H1 (cell line): ENCODE results near the gene UBE3B. TPM values are rescaled to one million over a fixed set of nuclear protein-coding genes. Genes with fewer than 3 reads are reported as not detected.

Source experiments
- CTCF ChIA-PET: fragments of 300-600 bp; sonication (Branson Sonifier 250); formaldehyde crosslinking; loops from one replicate; lab custom pipeline; 2021; ENCODE audit not compliant: partially characterized antibody; lab: Charles Lee
- POLR2A ChIA-PET: fragments of 300-600 bp; sonication (Branson Sonifier 250); formaldehyde crosslinking; loops from one replicate; lab custom pipeline; 2021; ENCODE audit warnings: inconsistent platforms; ENCODE audit not compliant: partially characterized antibody; lab: Charles Lee
- DNase-seq, 2 experiments: peaks; one replicate each; pipeline versions ENCODE4 v3.0.0 to v3.0.0-alpha.2; 2010 to 2022; ENCODE audit warnings: low spot score in 2 of 2, low read depth in 1 of 2, mixed read lengths in 1 of 2
- FAIRE-seq: peaks from 2 replicates; lab custom pipeline; 2011; peaks lifted over from hg19 to GRCh38; lab: Jason Lieb, UNC
- H2AFZ ChIP-seq: 2 replicates; pipeline ENCODE4 v1.8.1; 2012; ENCODE audit warnings: low read length, inconsistent platforms
- H2AK5ac ChIP-seq: 2 replicates; pipeline ENCODE4 v1.6.1; 2013; ENCODE audit warnings: low read depth, low read length
- H2BK120ac ChIP-seq: replicated peaks from 2 replicates; pipeline ENCODE3; 2013; ENCODE audit warnings: low read depth, low read length, inconsistent platforms
- H2BK12ac ChIP-seq: 2 replicates; pipeline ENCODE4 v1.6.1; 2013; ENCODE audit warnings: low read depth, low read length
- H2BK15ac ChIP-seq: 2 replicates; pipeline ENCODE4 v1.6.1; 2013; ENCODE audit warnings: low read length
- H2BK20ac ChIP-seq: 2 replicates; pipeline ENCODE4 v1.6.1; 2013; ENCODE audit warnings: low read length
- H2BK5ac ChIP-seq: 2 replicates; pipeline ENCODE4 v1.6.1; 2013; ENCODE audit warnings: low read depth, low read length
- H3K14ac ChIP-seq: 2 replicates; pipeline ENCODE4 v1.6.1; 2013; ENCODE audit warnings: inconsistent platforms; ENCODE audit not compliant: insufficient read length
- H3K18ac ChIP-seq: 2 replicates; pipeline ENCODE4 v1.6.1; 2013; ENCODE audit warnings: low read length; ENCODE audit errors: extremely low read depth
- H3K23ac ChIP-seq: 2 replicates; pipeline ENCODE4 v1.6.1; 2013; ENCODE audit warnings: inconsistent platforms; ENCODE audit not compliant: insufficient read length
- H3K23me2 ChIP-seq: 2 replicates; pipeline ENCODE4 v1.6.1; 2013; ENCODE audit warnings: low read depth, low read length
- H3K27ac ChIP-seq: 2 replicates; pipeline ENCODE4 v1.6.1; 2011; ENCODE audit warnings: low read depth, low read length, inconsistent platforms
- H3K27me3 ChIP-seq, 4 experiments: replicated peaks in 1 of 4; 1 replicate in 1 of 4; 2 replicates in 3 of 4; pipeline versions ENCODE4 v1.6.1 to v1.8.1; 2011 to 2013; ENCODE audit warnings: low read length in 3 of 4, mild to moderate bottlenecking in 3 of 4, inconsistent platforms in 2 of 4, mixed read lengths in 2 of 4, moderate library complexity in 1 of 4; ENCODE audit not compliant: control insufficient read depth in 3 of 4, insufficient read depth in 3 of 4; ENCODE audit errors: extremely low read depth in 1 of 4
- H3K36me3 ChIP-seq, 4 experiments: 2 replicates each; pipeline versions ENCODE4 v1.6.1 to v1.8.1; 2011 to 2013; ENCODE audit warnings: mild to moderate bottlenecking in 4 of 4, low read length in 3 of 4, moderate library complexity in 2 of 4, control low read depth in 1 of 4, inconsistent platforms in 1 of 4; ENCODE audit not compliant: insufficient read depth in 4 of 4, control insufficient read depth in 2 of 4
- H3K4ac ChIP-seq: replicated peaks from 2 replicates; pipeline ENCODE3; 2013; ENCODE audit warnings: low read length, low read depth, mixed read lengths, inconsistent platforms; ENCODE audit not compliant: insufficient read length
- H3K4me1 ChIP-seq, 4 experiments: replicated peaks in 1 of 4; 1 replicate in 1 of 4; 2 replicates in 3 of 4; pipeline versions ENCODE4 v1.6.1 to v1.8.1; 2011 to 2013; ENCODE audit warnings: low read length in 3 of 4, inconsistent platforms in 2 of 4, mixed read lengths in 1 of 4; ENCODE audit not compliant: insufficient read depth in 4 of 4, control insufficient read depth in 3 of 4
- H3K4me2 ChIP-seq, 2 experiments: 2 replicates each; pipeline versions ENCODE4 v1.6.1 to v1.8.1; 2011 to 2013; ENCODE audit warnings: low read depth in 2 of 2, low read length in 2 of 2, control low read depth in 1 of 2, inconsistent platforms in 1 of 2, mild to moderate bottlenecking in 1 of 2; ENCODE audit not compliant: insufficient read depth in 1 of 2
- H3K4me3 ChIP-seq, 4 experiments: fragments of 200-600, 300-600 bp in 1 of 4; sonication (generic), shearing (Covaris generic), sonication (Bioruptor Twin) in 1 of 4; 2 replicates each; pipeline versions ENCODE4 v1.5.1 to v1.8.1; 2011 to 2016; ENCODE audit warnings: low read length in 4 of 4, low read depth in 3 of 4, control low read depth in 2 of 4, inconsistent platforms in 2 of 4, mild to moderate bottlenecking in 2 of 4, mixed read lengths in 1 of 4, moderate library complexity in 1 of 4; ENCODE audit not compliant: insufficient read depth in 2 of 4; ENCODE audit errors: extremely low read depth in 1 of 4
- H3K56ac ChIP-seq: replicated peaks from 2 replicates; pipeline ENCODE3; 2013; ENCODE audit warnings: low read depth, mild to moderate bottlenecking, mixed read lengths, low read length, inconsistent platforms; ENCODE audit not compliant: insufficient read length
- H3K79me1 ChIP-seq: 2 replicates; pipeline ENCODE4 v1.6.1; 2013; ENCODE audit warnings: low read depth, low read length, control low read depth
- H3K79me2 ChIP-seq, 2 experiments: 2 replicates each; pipeline versions ENCODE4 v1.6.1 to v1.8.1; 2012 to 2013; ENCODE audit warnings: low read length in 2 of 2, mild to moderate bottlenecking in 2 of 2, inconsistent platforms in 1 of 2; ENCODE audit not compliant: insufficient read depth in 2 of 2, control insufficient read depth in 1 of 2
- H3K9ac ChIP-seq, 4 experiments: replicated peaks in 1 of 4; 1 replicate in 1 of 4; 2 replicates in 3 of 4; pipeline versions ENCODE4 v1.6.1 to v1.8.1; 2011 to 2013; ENCODE audit warnings: low read depth in 3 of 4, low read length in 3 of 4, control low read depth in 2 of 4, mild to moderate bottlenecking in 2 of 4, moderate library complexity in 2 of 4, inconsistent platforms in 1 of 4; ENCODE audit errors: extremely low read depth in 1 of 4
- H3K9me3 ChIP-seq, 2 experiments: 2 replicates each; pipeline versions ENCODE4 v1.6.1 to v1.8.1; 2012 to 2013; ENCODE audit warnings: mild to moderate bottlenecking in 2 of 2, moderate library complexity in 2 of 2, control low read depth in 1 of 2, inconsistent platforms in 1 of 2, low read depth in 1 of 2, low read length in 1 of 2, mixed read lengths in 1 of 2; ENCODE audit not compliant: insufficient read depth in 2 of 2
- H4K20me1 ChIP-seq, 2 experiments: replicated peaks in 1 of 2; 2 replicates each; pipeline versions ENCODE3 to v1.8.1; 2011 to 2013; ENCODE audit warnings: inconsistent platforms in 2 of 2, low read length in 2 of 2, mild to moderate bottlenecking in 1 of 2; ENCODE audit not compliant: insufficient read depth in 2 of 2, control insufficient read depth in 1 of 2
- H4K5ac ChIP-seq: 2 replicates; pipeline ENCODE4 v1.6.1; 2013; ENCODE audit warnings: low read length, low read depth, mixed read lengths, inconsistent platforms; ENCODE audit not compliant: insufficient read length
- H4K8ac ChIP-seq: 2 replicates; pipeline ENCODE4 v1.8.0; 2013; ENCODE audit warnings: mild to moderate bottlenecking, moderate library complexity, low read length, inconsistent platforms; ENCODE audit not compliant: insufficient read depth; ENCODE audit errors: extremely low read depth
- H4K91ac ChIP-seq: replicated peaks from 2 replicates; pipeline ENCODE3; 2013; ENCODE audit warnings: low read length, mixed read lengths, inconsistent platforms; ENCODE audit not compliant: insufficient read length
- EGR1 ChIP-seq: IDR thresholded peaks from 2 replicates; pipeline ENCODE4 v1.6.1; 2011; ENCODE audit warnings: low read depth, low read length, borderline replicate concordance
- EZH2 ChIP-seq: fragments of 200-600 bp; sonication (generic); IDR thresholded peaks from 2 replicates; pipeline ENCODE4 v1.7.1; 2012; ENCODE audit warnings: low read depth, mild to moderate bottlenecking, moderate library complexity, low read length, inconsistent platforms; ENCODE audit not compliant: severe bottlenecking
- JUND ChIP-seq: IDR thresholded peaks from 2 replicates; pipeline ENCODE4 v1.6.1; 2011; ENCODE audit warnings: mild to moderate bottlenecking, improper control_type of control experiment, low read length
- KDM1A ChIP-seq: fragments of 200-600, 300-600 bp; sonication (generic); IDR thresholded peaks from 2 replicates; pipeline ENCODE4 v1.7.1; 2016; ENCODE audit warnings: mild to moderate bottlenecking, low read length, borderline replicate concordance
- KDM4A ChIP-seq: IDR thresholded peaks from one replicate; pipeline ENCODE4 v1.7.1; 2012; ENCODE audit warnings: low read depth, mild to moderate bottlenecking, moderate library complexity, low read length, inconsistent platforms; ENCODE audit not compliant: severe bottlenecking
- RFX5 ChIP-seq: IDR thresholded peaks from 2 replicates; pipeline ENCODE4 v1.6.1; 2011; ENCODE audit warnings: low read depth, low read length, improper control_type of control experiment, borderline replicate concordance
- RXRA ChIP-seq: IDR thresholded peaks from 2 replicates; pipeline ENCODE4 v1.6.1; 2011; ENCODE audit warnings: low read depth, mild to moderate bottlenecking, low read length, moderate library complexity; ENCODE audit not compliant: insufficient read depth
- SAP30 ChIP-seq: fragments of 300-600 bp; sonication (generic); IDR thresholded peaks from 2 replicates; pipeline ENCODE4 v1.7.1; 2012; ENCODE audit warnings: low read length, moderate library complexity, mild to moderate bottlenecking, inconsistent platforms; ENCODE audit not compliant: insufficient read depth, insufficient replicate concordance
- SIN3A ChIP-seq, 2 experiments: IDR thresholded peaks in 1 of 2; conservative IDR thresholded peaks in 1 of 2; 2 replicates each; pipeline ENCODE4 v1.6.1; 2011 to 2012; ENCODE audit warnings: low read length in 2 of 2, improper control_type of control experiment in 1 of 2, low read depth in 1 of 2, mild to moderate bottlenecking in 1 of 2
- TCF12 ChIP-seq: IDR thresholded peaks from 2 replicates; pipeline ENCODE4 v1.6.1; 2011; ENCODE audit warnings: low read depth, mild to moderate bottlenecking, low read length
- WGBS, 2 experiments: shearing (Covaris generic) in 1 of 2; methylation state at CpG; one replicate each; pipeline versions ENCODE4 v1.1.6 to v1.1.7; 2013 to 2015; ENCODE audit warnings: low lambda C conversion rate in 2 of 2, mixed read lengths in 2 of 2, inconsistent platforms in 1 of 2, low coverage in 1 of 2, missing lambda C conversion rate in 1 of 2; ENCODE audit not compliant: insufficient replicate concordance in 2 of 2, insufficient coverage in 1 of 2, insufficient read length in 1 of 2; ENCODE audit errors: extremely low coverage in 1 of 2, missing lambda C conversion rate in 1 of 2; 5-methylcytosine and 5-hydroxymethylcytosine counted together
- polyA plus RNA-seq, 7 experiments: library from polyadenylated mRNA; depleted of rRNA in 3 of 7; stranded (reverse) in 5 of 7; unstranded in 2 of 7; fragments of >200 nt in 5 of 7; fragments of 200-250 nt in 2 of 7; gene quantifications; 1 replicate in 5 of 7; 2 replicates in 1 of 7; 4 replicates in 1 of 7; pipeline versions ENCODE4 v1.2.1 to v1.2.3, GENCODE V29; 2011 to 2013; ENCODE audit warnings: missing spikeins in 2 of 7, mixed read lengths in 2 of 7
- total RNA-seq: library from RNA; stranded (reverse); fragmentation: NEBNext Ultra II Directional; extraction: Animal tissue kit (Norgen Biotek cat#: 25700); gene quantifications from 2 replicates; pipeline ENCODE4 v1.2.1, GENCODE V29; 2021

Gene UBE3B
- total and polyA plus RNA-seq, 2 of the 8 experiments (the other 6 are each of a cell fraction or from before 2014, with no cell fraction given) = 14.0 to 21.1 TPM

DNA sequence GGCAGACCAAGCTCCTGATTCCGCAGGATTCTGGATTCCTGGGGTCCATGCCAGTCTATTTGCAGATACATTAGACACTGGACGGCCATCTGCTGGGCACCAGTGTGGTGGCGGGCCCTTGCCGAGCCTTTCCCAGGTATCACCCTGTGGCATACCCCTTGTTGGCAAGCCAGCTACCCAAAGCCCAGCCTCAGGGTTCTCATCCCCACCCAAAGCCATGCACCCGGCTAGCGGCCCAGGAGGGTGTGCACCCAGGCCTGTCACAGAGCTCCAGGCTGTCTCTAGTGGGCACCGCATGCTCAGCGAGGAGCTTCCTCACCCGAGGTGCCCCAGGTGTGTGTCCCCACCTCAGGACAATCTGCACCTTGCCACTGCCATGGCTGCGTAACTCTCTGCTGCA, 82.2 kb downstream of the UBE3B start:
- Histone ChIP-seq H3K4ac (no peak overlapping the region), H2BK15ac (no peak overlapping the region), H3K79me2 (no peaks in the 10 kb centered on the region)
- POLR2A ChIA-PET = interaction anchor here (0.6 to 2.7 kb wide), 4 partner anchors 9 to 547 kb away, joined by 3 to 11 read pairs (median 4); partner anchors contain the start of genes MMAB and MVK
- WGBS, 2 experiments = 94% methylated on average over 10 of the region's 10 CpGs; no CpG with 5 or more reads in 1 of the 2 experiments
- TF ChIP-seq SAP30 (no peak), RXRA (no peak), EGR1 (no peak), KDM1A (no peak), EZH2 (no peak), SIN3A (conservative IDR thresholded peaks at IDR 0.05 in 1 of 2, IDR thresholded peaks at IDR 0.05 in 1 of 2; ENCODE audit: low read depth in 1 of 2, low read length in 2 of 2) (no peak), TCF12 (no peak), KDM4A (no peak), JUND (no peak), RFX5 (no peak)
- TF ChIP-seq, all 59 proteins: peak for 0
- Histone ChIP-seq H4K91ac (no peak overlapping the region), H3K18ac (no peak overlapping the region), H3K9me3 (no peaks in the 10 kb centered on the region), H2AK5ac (no peak overlapping the region), H3K14ac (no peak overlapping the region), H3K4me1 (peaks cover 0 to 4% (median 0%) of the 10 kb centered on the region in 4 experiments; a peak in 2 of 7 replicates), H2BK120ac (no peak overlapping the region), H2AFZ (no peak overlapping the region), H3K56ac (no peak overlapping the region), H3K36me3 (peaks cover 0 to 17% (median 0%) of the 10 kb centered on the region in 4 experiments; a peak in 4 of 8 replicates), H4K5ac (no peak overlapping the region), H3K27me3 (no peaks in the 10 kb centered on the region), H2BK5ac (no peak overlapping the region), H3K4me2 (no peak overlapping the region), H3K23me2 (no peaks in the 10 kb centered on the region), H2BK20ac (no peak overlapping the region), H3K27ac (no peak overlapping the region), H3K9ac (no peak overlapping the region), H4K20me1 (no peaks in the 10 kb centered on the region), H3K79me1 (no peaks in the 10 kb centered on the region), H3K23ac (no peak overlapping the region), H2BK12ac (no peak overlapping the region), H4K8ac (no peak overlapping the region), H3K4me3 (no peak overlapping the region)
- no peak for FAIRE-seq
- DNase-seq = no peak
- CTCF ChIA-PET = interaction anchor here (0.9 to 1.7 kb wide), 4 partner anchors 15 to 125 kb away, joined by 3 to 4 read pairs (median 3); no protein-coding TSS in a partner anchor
